DMS79 (cell line): ENCODE results near the gene ABLIM3.

Experiments
- DNase-seq: peaks from one replicate; lab custom pipeline; 2025; lab: John Stamatoyannopoulos, UW

ABLIM3 gene

GRCh38 chr5:149188383-149188782, 47.1 kb downstream of the ABLIM3 start:
- no peak for DNase-seq

- DNase-seq, result no peak
Measured at GRCh38 chr5:149195337-149195887, 54.1 kb downstream of the ABLIM3 start.

- no peak for DNase-seq
Measured at GRCh38 chr5:149195962-149196361, 54.7 kb downstream of the ABLIM3 start.

DNA sequence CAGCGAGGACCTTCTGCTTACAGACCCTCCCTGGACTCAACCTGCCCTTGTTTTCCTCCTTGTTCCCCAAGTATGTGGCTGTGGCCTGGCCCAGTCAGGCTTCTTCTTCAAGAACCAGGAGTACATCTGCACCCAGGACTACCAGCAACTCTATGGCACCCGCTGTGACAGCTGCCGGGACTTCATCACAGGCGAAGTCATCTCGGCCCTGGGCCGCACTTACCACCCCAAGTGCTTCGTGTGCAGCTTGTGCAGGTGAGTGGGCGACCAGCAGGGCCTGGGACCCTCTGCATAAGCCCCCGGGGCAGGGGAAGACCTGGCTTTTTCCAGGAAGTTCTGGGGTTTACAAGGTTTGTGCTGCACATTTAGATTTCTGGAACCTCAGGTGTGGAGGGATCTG, 56.9 kb downstream of the ABLIM3 start:
- DNase-seq, result no peak

DNA sequence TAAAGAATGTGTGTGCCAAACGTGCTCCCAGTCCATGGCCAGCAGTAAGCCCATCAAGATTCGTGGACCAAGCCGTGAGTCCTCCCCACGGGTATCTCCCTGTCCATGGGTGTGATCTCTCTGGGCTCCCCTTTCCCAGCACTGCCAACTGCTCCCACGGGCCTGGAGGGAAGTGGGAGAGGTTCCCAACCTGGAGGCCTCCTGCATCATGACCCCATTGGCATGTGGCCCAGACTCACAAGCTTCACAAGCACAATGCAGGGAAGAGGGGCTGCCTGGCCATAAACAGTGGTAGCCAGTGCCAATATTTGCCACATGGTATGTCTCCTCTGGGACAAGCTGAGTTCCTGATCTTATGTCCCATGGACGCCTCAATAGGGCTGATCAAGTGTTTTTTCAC, 59.1 kb downstream of the ABLIM3 start:
- DNase-seq, result no peak

- DNase-seq, result no peak
Measured at GRCh38 chr5:149201121-149201637, 59.9 kb downstream of the ABLIM3 start.

GRCh38 chr5:149202910-149203451, 61.7 kb downstream of the ABLIM3 start:
- DNase-seq, result no peak

GRCh38 chr5:149203921-149204441, 62.7 kb downstream of the ABLIM3 start:
- DNase-seq, result no peak

- DNase-seq, result no peak
Measured at GRCh38 chr5:149205625-149206523, 64.6 kb downstream of the ABLIM3 start.

GRCh38 chr5:149206524-149207141, 65.3 kb downstream of the ABLIM3 start:
- peak; percentile 13 for DNase-seq

- DNase-seq, result no peak
Measured at GRCh38 chr5:149207831-149208230, 66.5 kb downstream of the ABLIM3 start.

DNA sequence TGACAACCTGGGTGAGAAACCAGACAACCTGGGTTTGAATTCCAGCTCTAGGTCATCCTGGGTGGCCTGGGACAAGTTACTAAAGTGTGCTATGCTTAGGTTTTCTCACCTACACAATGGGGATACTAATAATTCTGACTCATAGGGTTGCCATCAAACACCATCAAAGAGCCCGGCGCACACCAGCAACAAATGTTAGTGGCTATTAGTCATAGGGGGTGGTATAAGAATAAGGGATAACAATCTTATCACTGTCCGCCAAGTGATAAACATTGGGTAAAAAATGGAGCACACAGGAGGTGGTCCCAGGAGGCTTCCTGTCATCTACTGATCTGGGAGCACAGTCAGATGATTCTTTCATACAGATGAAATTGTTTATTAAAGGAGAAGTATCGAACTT, 68.9 kb downstream of the ABLIM3 start:
- DNase-seq, result no peak

DNA sequence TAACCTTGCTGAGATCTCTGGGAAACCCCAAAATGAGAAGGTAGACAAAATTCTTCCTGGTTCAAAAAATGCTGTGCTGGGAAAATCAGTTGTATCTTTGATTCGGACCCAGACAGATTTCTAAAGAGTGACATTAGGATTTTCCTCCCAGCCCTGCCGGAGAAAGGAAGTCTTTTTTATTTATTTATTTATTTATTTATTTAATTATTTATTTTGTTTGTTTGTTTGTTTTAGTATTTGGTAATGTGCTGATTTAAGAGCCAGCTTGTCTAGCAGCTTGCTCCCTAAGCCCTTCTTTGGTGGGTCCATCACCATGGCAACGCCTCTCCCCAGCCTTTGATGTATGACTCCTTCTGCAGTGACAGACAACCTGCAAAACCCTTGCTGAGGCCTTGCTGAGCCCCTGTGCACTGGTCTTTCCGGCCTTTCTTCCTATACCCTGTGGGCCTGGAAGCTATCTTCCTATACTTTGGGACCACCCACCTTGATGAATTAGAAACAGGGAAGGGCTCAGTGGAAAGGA, 69.7 kb downstream of the ABLIM3 start:
- no peak for DNase-seq

DNA sequence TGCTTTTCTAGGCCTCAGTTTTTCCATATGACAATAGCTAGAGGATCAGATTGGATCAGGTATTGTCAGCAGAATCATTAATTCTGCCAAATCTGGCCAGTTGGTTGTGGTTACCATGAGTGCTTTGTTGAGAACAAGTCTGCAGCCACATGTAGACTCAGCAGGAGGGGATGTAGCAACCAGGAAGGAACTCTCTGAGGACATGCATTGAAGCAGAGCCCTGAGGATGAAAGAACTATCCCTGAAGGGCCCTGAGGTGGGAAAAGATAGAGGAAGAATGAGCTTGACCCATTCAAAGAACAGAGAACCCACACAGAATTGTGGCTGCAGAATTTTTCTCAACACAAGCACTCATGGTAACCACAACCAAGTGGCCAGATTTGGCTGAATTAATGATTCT, 70.3 kb downstream of the ABLIM3 start:
- DNase-seq, result no peak

DNA sequence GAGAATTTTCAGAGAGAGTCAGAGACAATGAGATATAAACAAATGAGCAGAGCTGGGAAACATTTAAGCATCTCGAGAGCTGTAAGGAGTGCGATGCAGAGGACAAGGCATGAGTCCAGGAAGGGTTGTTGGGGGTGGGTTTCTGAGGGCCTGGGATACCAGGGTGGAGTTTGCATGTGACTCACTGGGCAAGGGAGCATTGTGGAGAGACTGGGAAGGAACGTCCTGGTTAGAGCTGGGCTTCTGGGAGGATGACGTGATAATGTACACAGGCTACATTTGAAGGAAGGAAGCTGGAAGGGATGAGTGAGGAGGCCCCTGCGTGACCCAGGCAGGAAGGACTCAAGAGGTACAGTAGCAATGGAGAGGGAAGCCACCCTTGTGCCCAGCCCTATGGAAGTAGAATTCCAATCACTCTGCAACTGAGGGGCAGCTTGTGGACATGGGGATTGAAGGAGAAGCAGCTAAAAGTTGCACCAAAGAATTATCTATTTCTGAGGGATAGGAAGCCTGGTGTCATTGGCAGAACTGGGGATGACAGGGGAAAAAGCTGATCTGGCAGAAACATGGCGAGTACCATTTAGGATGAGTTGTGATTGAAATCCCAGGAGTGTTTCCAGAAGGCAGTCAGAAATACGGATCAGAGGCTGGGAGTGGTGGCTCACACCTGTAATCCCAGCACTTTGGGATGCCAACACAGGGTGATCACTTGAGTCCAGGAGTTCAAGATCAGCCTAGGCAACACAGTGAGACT, 71.1 kb downstream of the ABLIM3 start:
- no peak for DNase-seq

DNA sequence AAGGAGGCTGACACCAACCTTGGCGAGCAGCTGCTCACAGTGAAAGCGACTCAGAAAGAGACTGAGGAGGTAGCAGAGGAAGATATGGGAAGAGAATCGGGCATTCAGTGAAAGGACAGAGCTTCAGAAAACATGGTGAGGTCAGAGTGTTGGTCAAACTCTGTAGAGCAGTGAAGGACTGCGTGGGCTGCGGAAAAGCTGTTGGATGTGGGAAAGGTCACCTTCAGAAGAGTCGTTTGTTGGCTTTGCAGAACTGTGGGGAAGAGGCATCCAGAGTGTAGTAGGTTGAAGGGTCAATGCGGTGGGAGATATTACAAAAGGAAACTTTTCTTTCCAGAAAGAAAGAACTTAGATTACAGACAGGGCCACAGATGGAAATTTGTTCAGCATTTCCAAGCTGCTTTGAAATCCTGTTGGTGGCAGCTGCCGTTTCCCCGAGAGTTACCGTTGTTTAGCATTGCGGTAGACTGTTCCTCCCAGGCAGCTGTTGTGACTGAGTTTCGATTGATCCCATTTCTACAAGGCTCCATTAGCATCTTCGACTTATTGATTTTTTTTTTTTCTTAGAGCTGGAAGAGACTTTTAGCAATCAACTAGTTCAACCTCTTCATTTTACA, 72.1 kb downstream of the ABLIM3 start:
- DNase-seq, result no peak

GRCh38 chr5:149215478-149216090, 74.3 kb downstream of the ABLIM3 start:
- no peak for DNase-seq

DNA sequence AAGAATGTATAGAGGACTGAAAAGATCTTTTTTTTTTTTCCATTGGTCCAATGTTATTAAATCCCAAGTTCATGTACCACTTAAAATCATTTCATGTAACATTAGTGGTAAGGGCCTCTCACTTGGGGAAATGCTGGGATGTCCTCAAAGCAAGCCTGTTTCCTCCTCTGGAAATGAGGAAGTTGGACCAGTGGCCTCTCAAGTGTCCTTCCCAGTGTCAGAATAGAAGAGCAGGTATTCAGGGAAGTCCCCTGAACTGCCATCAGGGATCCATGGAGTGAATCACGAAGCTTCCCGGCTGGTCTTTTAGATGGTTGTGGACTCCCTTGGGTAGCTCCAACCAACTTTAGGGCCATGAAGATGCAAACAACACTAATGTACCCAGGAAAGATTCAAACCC, 75.2 kb downstream of the ABLIM3 start:
- DNase-seq, result no peak

DNA sequence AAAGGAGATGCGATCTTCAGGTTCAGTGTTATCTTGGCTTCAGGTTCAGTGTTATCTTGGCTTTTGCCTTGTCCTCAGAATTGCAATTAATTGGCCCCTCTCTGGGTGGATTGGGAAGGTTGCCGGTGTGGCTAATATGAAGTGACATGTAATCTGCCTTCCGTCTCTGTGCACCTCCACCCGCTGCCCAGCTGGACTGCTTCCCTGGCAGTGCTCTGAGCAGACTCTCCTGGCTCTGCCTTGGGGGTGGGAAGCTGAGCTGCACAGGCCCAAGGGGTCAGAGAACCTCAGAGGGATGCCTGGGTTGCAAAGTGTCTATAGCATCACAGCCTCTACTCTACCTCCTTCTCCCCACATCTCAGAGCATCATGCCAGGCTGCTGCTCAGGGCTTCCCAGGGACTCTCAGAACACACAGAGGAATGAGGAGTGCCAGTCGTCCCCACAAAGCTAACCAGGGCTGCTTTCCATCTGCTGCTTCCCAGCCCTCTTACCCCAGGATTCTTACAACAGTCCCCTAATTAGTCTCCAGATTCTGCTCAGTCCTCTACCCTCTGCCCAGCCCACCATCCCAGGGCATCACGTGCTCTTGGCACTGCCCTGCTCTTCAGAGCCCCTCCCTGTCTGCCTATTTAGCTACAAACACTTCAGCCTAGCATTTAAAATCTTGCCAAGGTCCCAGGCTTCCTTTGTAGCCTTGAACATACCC, 76.0 kb downstream of the ABLIM3 start:
- no peak for DNase-seq

GRCh38 chr5:149217803-149218155, 76.5 kb downstream of the ABLIM3 start:
- DNase-seq, result peak; percentile 22
